Endothelial cell (in vitro differentiated cells): Measurements from ENCODE around the gene AVEN. TPM values are rescaled to one million over a fixed set of nuclear protein-coding genes. Genes with fewer than 3 reads are reported as not detected.

Experiments
- DNase-seq: peaks from one replicate; pipeline ENCODE4 v3.0.0; 2021; ENCODE audit warnings: low spot score
- H3K27ac Mint-ChIP-seq: one replicate; pipeline ENCODE4 v1.8.0; 2021; ENCODE audit warnings: mixed read lengths, inconsistent platforms; ENCODE audit not compliant: unreplicated experiment
- H3K27me3 Mint-ChIP-seq: one replicate; pipeline ENCODE4 v1.8.0; 2021; ENCODE audit warnings: mild to moderate bottlenecking, moderate library complexity, mixed read lengths, inconsistent platforms; ENCODE audit not compliant: unreplicated experiment
- H3K36me3 Mint-ChIP-seq: one replicate; pipeline ENCODE4 v1.8.0; 2021; ENCODE audit warnings: mild to moderate bottlenecking, low read depth, mixed read lengths, inconsistent platforms; ENCODE audit not compliant: unreplicated experiment
- H3K4me1 Mint-ChIP-seq: one replicate; pipeline ENCODE4 v1.8.0; 2021; ENCODE audit warnings: mild to moderate bottlenecking, mixed read lengths, inconsistent platforms; ENCODE audit not compliant: unreplicated experiment
- H3K4me3 Mint-ChIP-seq: one replicate; pipeline ENCODE4 v1.8.0; 2021; ENCODE audit warnings: mild to moderate bottlenecking, mixed read lengths, inconsistent platforms; ENCODE audit not compliant: unreplicated experiment
- H3K9me3 Mint-ChIP-seq: one replicate; pipeline ENCODE4 v1.8.0; 2021; ENCODE audit warnings: mixed read lengths, inconsistent platforms; ENCODE audit not compliant: unreplicated experiment
- CTCF ChIP-seq: fragments of 200-600 bp; sonication (generic); IDR thresholded peaks from one replicate; pipeline ENCODE4 v1.5.0; 2021; ENCODE audit warnings: antibody characterized with exemption; ENCODE audit not compliant: unreplicated experiment
- total RNA-seq: library from RNA; stranded (reverse); fragmentation: NEBNext Ultra II Directional; extraction: Animal tissue kit (Norgen Biotek cat#: 25700); gene quantifications from one replicate; pipeline ENCODE4 v1.2.1, GENCODE V29; 2021; ENCODE audit not compliant: unreplicated experiment

AVEN gene
- total RNA-seq, 1 donor from 2014 or later = 14.8 TPM

GRCh38 chr15:33908406-33908805, 130.6 kb downstream of the AVEN start:
- Mint-ChIP-seq H3K4me3 (no peak overlapping the region), H3K27ac (no peak overlapping the region), H3K4me1 (peaks cover 12% of the 10 kb centered on the region), H3K27me3 (peaks cover 1% of the 10 kb centered on the region), H3K36me3 (no peaks in the 10 kb centered on the region), H3K9me3 (no peaks in the 10 kb centered on the region)
- no peak for TF ChIP-seq CTCF
- no peak for DNase-seq

- no peak overlapping the region for H3K27ac Mint-ChIP-seq
- no peak for TF ChIP-seq CTCF
Observed at GRCh38 chr15:33907326-33907725, 131.7 kb downstream of the AVEN start.

GRCh38 chr15:33903661-33904060, 135.3 kb downstream of the AVEN start:
- H3K4me3 Mint-ChIP-seq = no peak overlapping the region
- no peaks in the 10 kb centered on the region for H3K9me3 Mint-ChIP-seq
- TF ChIP-seq CTCF = no peak
- no peak overlapping the region for H3K27ac Mint-ChIP-seq
- H3K36me3 Mint-ChIP-seq = no peaks in the 10 kb centered on the region
- DNase-seq = no peak
- H3K27me3 Mint-ChIP-seq = no peaks in the 10 kb centered on the region
- H3K4me1 Mint-ChIP-seq = peaks cover 9% of the 10 kb centered on the region

More at GRCh38 chr15:33907326-33907725, 131.7 kb downstream of the AVEN start:
- Mint-ChIP-seq H3K4me3 (no peak overlapping the region), H3K9me3 (no peaks in the 10 kb centered on the region), H3K4me1 (peaks cover 12% of the 10 kb centered on the region), H3K36me3 (no peaks in the 10 kb centered on the region), H3K27me3 (peaks cover 1% of the 10 kb centered on the region)
- no peak for DNase-seq

- Mint-ChIP-seq H3K27me3 (no peaks in the 10 kb centered on the region), H3K4me1 (peaks cover 2% of the 10 kb centered on the region), H3K4me3 (no peak overlapping the region), H3K9me3 (no peaks in the 10 kb centered on the region), H3K36me3 (no peaks in the 10 kb centered on the region), H3K27ac (no peak overlapping the region)
- no peak for TF ChIP-seq CTCF
- no peak for DNase-seq
Observed at GRCh38 chr15:33902043-33902442, 137.0 kb downstream of the AVEN start.

- Mint-ChIP-seq H3K4me1 (no peaks in the 10 kb centered on the region), H3K27me3 (no peaks in the 10 kb centered on the region), H3K9me3 (no peaks in the 10 kb centered on the region), H3K4me3 (no peak overlapping the region), H3K27ac (no peak overlapping the region), H3K36me3 (no peaks in the 10 kb centered on the region)
- TF ChIP-seq CTCF = no peak
- no peak for DNase-seq
Observed at GRCh38 chr15:33894193-33894592, 144.8 kb downstream of the AVEN start.
